IMR-90 (cell line): ENCODE measurements around the gene PCNX2. TPM values are rescaled to one million over a fixed set of nuclear protein-coding genes. Genes with fewer than 3 reads are reported as not detected.
A peak's percentile ranks its signal among the peaks of the same experiment; 100 is the strongest.

Experiments
- ATAC-seq: fragments of 200-7000 bp; cut with Tn5 transposase; 2 replicates; pipeline ENCODE4 v1.9.1; 2020; ENCODE audit warnings: low read depth, mild to moderate bottlenecking, moderate library complexity
- BruUV-seq: library from RNA; stranded (reverse); fragments of 400-500 nt; replicated peaks from 2 replicates; lab custom pipeline; 2021; lab: Mats Ljungman, UMichigan
- CTCF ChIA-PET: fragments of 300-600 bp; formaldehyde crosslinking; extraction: SDS; loops from one replicate; lab custom pipeline; 2021; ENCODE audit warnings: antibody characterized with exemption; lab: Yijun Ruan, JAX
- POLR2A ChIA-PET: fragments of 300-600 bp; sonication (Branson Sonifier 250); formaldehyde crosslinking; loops from one replicate; lab custom pipeline; 2022; ENCODE audit warnings: antibody characterized with exemption; ENCODE audit not compliant: unreplicated experiment; lab: Charles Lee
- DNase-seq: peaks from one replicate; pipeline ENCODE4 v3.0.0; 2013
- H2AFZ ChIP-seq: replicated peaks from 2 replicates; pipeline ENCODE3; 2013; ENCODE audit warnings: low read length, mild to moderate bottlenecking; ENCODE audit not compliant: poor library complexity
- H2AK5ac ChIP-seq: 2 replicates; pipeline ENCODE4 v1.6.1; 2013; ENCODE audit warnings: low read depth, low read length, inconsistent platforms
- H2AK9ac ChIP-seq: replicated peaks from 2 replicates; pipeline ENCODE3; 2013; ENCODE audit warnings: mild to moderate bottlenecking, low read depth, low read length, moderate library complexity; ENCODE audit not compliant: poor library complexity
- H2BK120ac ChIP-seq: 2 replicates; pipeline ENCODE4 v1.6.1; 2013; ENCODE audit warnings: low read depth, low read length, inconsistent platforms
- H2BK15ac ChIP-seq: 3 replicates; pipeline ENCODE4 v1.6.1; 2013; ENCODE audit warnings: low read depth, low read length, inconsistent platforms
- H2BK20ac ChIP-seq: 2 replicates; pipeline ENCODE4 v1.6.1; 2013; ENCODE audit warnings: low read depth, mild to moderate bottlenecking, inconsistent platforms, low read length, moderate library complexity
- H2BK5ac ChIP-seq: 2 replicates; pipeline ENCODE4 v1.6.1; 2013; ENCODE audit warnings: mild to moderate bottlenecking, low read depth, low read length, inconsistent platforms; ENCODE audit not compliant: poor library complexity, severe bottlenecking
- H3K14ac ChIP-seq: replicated peaks from 2 replicates; pipeline ENCODE4 v1.6.1; 2013; ENCODE audit warnings: low read depth, low read length, inconsistent platforms
- H3K18ac ChIP-seq: 2 replicates; pipeline ENCODE4 v1.6.1; 2013; ENCODE audit warnings: low read depth, low read length, control low read depth
- H3K23ac ChIP-seq: 2 replicates; pipeline ENCODE4 v1.6.1; 2013; ENCODE audit warnings: low read depth, low read length, inconsistent platforms
- H3K27ac ChIP-seq: 2 replicates; pipeline ENCODE4 v1.5.1; 2013; ENCODE audit warnings: mild to moderate bottlenecking, control low read depth, low read length; ENCODE audit not compliant: insufficient read depth
- H3K27me3 ChIP-seq: 2 replicates; pipeline ENCODE4 v1.6.1; 2013; ENCODE audit warnings: low read length; ENCODE audit not compliant: control insufficient read depth, insufficient read depth
- H3K36me3 ChIP-seq: 2 replicates; pipeline ENCODE4 v1.6.1; 2013; ENCODE audit warnings: low read length, mixed read lengths; ENCODE audit not compliant: control insufficient read depth, insufficient read depth
- H3K4ac ChIP-seq: 2 replicates; pipeline ENCODE4 v1.6.1; 2013; ENCODE audit warnings: low read depth, low read length, inconsistent platforms
- H3K4me1 ChIP-seq: 2 replicates; pipeline ENCODE4 v1.6.1; 2013; ENCODE audit warnings: low read length, mixed read lengths; ENCODE audit not compliant: control insufficient read depth, insufficient read depth
- H3K4me2 ChIP-seq: 2 replicates; pipeline ENCODE4 v1.6.1; 2013; ENCODE audit warnings: low read depth, mild to moderate bottlenecking, control low read depth, low read length, moderate library complexity
- H3K4me3 ChIP-seq: 2 replicates; pipeline ENCODE4 v1.5.1; 2013; ENCODE audit warnings: low read depth, mild to moderate bottlenecking, control low read depth, low read length, moderate library complexity; ENCODE audit not compliant: insufficient read depth
- H3K56ac ChIP-seq: 2 replicates; pipeline ENCODE4 v1.6.1; 2013; ENCODE audit warnings: low read length, inconsistent platforms; ENCODE audit not compliant: insufficient read depth; ENCODE audit errors: extremely low read depth
- H3K79me1 ChIP-seq, 2 experiments: 2 replicates each; pipeline ENCODE4 v1.6.1; 2013; ENCODE audit warnings: low read length in 2 of 2, inconsistent platforms in 1 of 2, low read depth in 1 of 2
- H3K9ac ChIP-seq: 2 replicates; pipeline ENCODE4 v1.6.1; 2013; ENCODE audit warnings: low read depth, low read length, control low read depth
- H3K9me1 ChIP-seq: 2 replicates; pipeline ENCODE4 v1.6.1; 2013; ENCODE audit warnings: low read length, inconsistent platforms; ENCODE audit not compliant: insufficient read depth
- H3K9me3 ChIP-seq: 2 replicates; pipeline ENCODE4 v1.6.1; 2013; ENCODE audit warnings: low read length; ENCODE audit not compliant: control insufficient read depth, insufficient read depth
- H4K20me1 ChIP-seq: 2 replicates; pipeline ENCODE4 v1.6.1; 2013; ENCODE audit warnings: low read length, inconsistent platforms; ENCODE audit not compliant: insufficient read depth
- H4K5ac ChIP-seq: 2 replicates; pipeline ENCODE4 v1.6.1; 2013; ENCODE audit warnings: mild to moderate bottlenecking, low read depth, low read length, control low read depth
- H4K8ac ChIP-seq, 2 experiments: 2 replicates each; pipeline ENCODE4 v1.6.1; 2013; ENCODE audit warnings: low read depth in 2 of 2, low read length in 2 of 2, control low read depth in 1 of 2, inconsistent platforms in 1 of 2
- H4K91ac ChIP-seq: 2 replicates; pipeline ENCODE4 v1.6.1; 2013; ENCODE audit warnings: low read depth, low read length, inconsistent platforms; ENCODE audit not compliant: insufficient read depth
- BHLHE40 ChIP-seq: fragments of 150-350 bp; IDR thresholded peaks from 2 replicates; pipeline ENCODE4 v1.6.1; 2016; ENCODE audit warnings: mild to moderate bottlenecking, low read depth, low read length
- CEBPB ChIP-seq: IDR thresholded peaks from 2 replicates; pipeline ENCODE4 v1.6.1; 2012; ENCODE audit warnings: low read depth, low read length, improper control_type of control experiment
- CHD1 ChIP-seq: IDR thresholded peaks from 2 replicates; pipeline ENCODE4 v1.6.1; 2012; ENCODE audit warnings: low read depth, low read length, improper control_type of control experiment
- CTCF ChIP-seq: conservative IDR thresholded peaks from 2 replicates; pipeline ENCODE4 v1.5.1; 2012; ENCODE audit warnings: mild to moderate bottlenecking, low read depth, low read length, improper control_type of control experiment
- ELK1 ChIP-seq: fragments of 150-350 bp; IDR thresholded peaks from 2 replicates; pipeline ENCODE4 v1.6.1; 2016; ENCODE audit warnings: low read depth, mild to moderate bottlenecking, low read length, moderate library complexity, borderline replicate concordance
- FOS ChIP-seq: fragments of 150-350 bp; IDR thresholded peaks from 2 replicates; pipeline ENCODE4 v1.6.1; 2016; ENCODE audit warnings: low read depth, low read length
- MAFK ChIP-seq: IDR thresholded peaks from 2 replicates; pipeline ENCODE4 v1.6.1; 2012; ENCODE audit warnings: low read depth, low read length, improper control_type of control experiment
- MAZ ChIP-seq: IDR thresholded peaks from 2 replicates; pipeline ENCODE4 v1.6.1; 2012; ENCODE audit warnings: low read depth, mild to moderate bottlenecking, low read length, improper control_type of control experiment, moderate library complexity, borderline replicate concordance
- MXI1 ChIP-seq: IDR thresholded peaks from 2 replicates; pipeline ENCODE4 v1.6.1; 2012; ENCODE audit warnings: low read depth, mild to moderate bottlenecking, low read length, moderate library complexity, borderline replicate concordance
- NFE2L2 ChIP-seq: fragments of 150-350 bp; IDR thresholded peaks from 2 replicates; pipeline ENCODE4 v1.6.1; 2016; ENCODE audit warnings: low read depth, mild to moderate bottlenecking, low read length
- POLR2A ChIP-seq: IDR thresholded peaks from 2 replicates; pipeline ENCODE4 v1.6.1; 2012; ENCODE audit warnings: mild to moderate bottlenecking, low read depth, low read length
- RAD21 ChIP-seq: IDR thresholded peaks from 2 replicates; pipeline ENCODE4 v1.6.1; 2012; ENCODE audit warnings: low read length, improper control_type of control experiment
- RCOR1 ChIP-seq: IDR thresholded peaks from 2 replicates; pipeline ENCODE4 v1.6.1; 2012; ENCODE audit warnings: mild to moderate bottlenecking, low read length, improper control_type of control experiment; ENCODE audit not compliant: insufficient replicate concordance
- RFX5 ChIP-seq: IDR thresholded peaks from 2 replicates; pipeline ENCODE4 v1.8.0; 2012; ENCODE audit warnings: low read depth, mild to moderate bottlenecking, low read length, moderate library complexity
- SMC3 ChIP-seq: fragments of 150-350 bp; IDR thresholded peaks from 2 replicates; pipeline ENCODE4 v1.6.1; 2016; ENCODE audit warnings: low read depth, mild to moderate bottlenecking, antibody characterized with exemption, low read length, moderate library complexity
- USF2 ChIP-seq: fragments of 150-350 bp; IDR thresholded peaks from 2 replicates; pipeline ENCODE4 v1.6.1; 2017; ENCODE audit warnings: mild to moderate bottlenecking, antibody characterized with exemption, low read length, low read depth
- WGBS, 2 experiments: methylation state at CpG; one replicate each; pipeline versions ENCODE4 v1.1.5 to v1.1.7; 2013; ENCODE audit warnings: missing lambda C conversion rate in 2 of 2; ENCODE audit not compliant: insufficient read length in 1 of 2; ENCODE audit errors: extremely low coverage in 2 of 2; 5-methylcytosine and 5-hydroxymethylcytosine counted together
- dilution Hi-C: fragments of 300-500 bp; cut with HindIII; formaldehyde crosslinking; loops from one replicate; pipeline ENCODE4 v1.14.3; 2018; ENCODE audit warnings: low sequenced_read_pairs; ENCODE audit not compliant: unreplicated experiment
- in situ Hi-C: fragments of 300-500 bp; cut with MboI; formaldehyde crosslinking; loops from 3 replicates; pipeline ENCODE4 v1.14.3; 2019; ENCODE audit warnings: low sequenced_read_pairs, inconsistent platforms, mixed read lengths
- intact Hi-C: fragments of 100-400 bp; cut with micrococcal nuclease; formaldehyde crosslinking; loops from 2 replicates; pipeline ENCODE4 v1.10.0; 2022
- polyA plus RNA-seq, 3 experiments: library from polyadenylated mRNA; depleted of rRNA; stranded (reverse); fragments of >200 nt; gene quantifications; 2 replicates each; pipeline ENCODE4 v1.2.3, GENCODE V29; 2012; ENCODE audit warnings: low replicate concordance in 1 of 3
- total RNA-seq: library from RNA; depleted of rRNA; stranded (reverse); fragments of >200 nt; gene quantifications from 2 replicates; pipeline ENCODE4 v1.2.3, GENCODE V29; 2012

Gene PCNX2
- total and polyA plus RNA-seq, 2 of the 4 experiments (the other 2 are of a cell fraction), result 15.9 to 22.6 TPM

GRCh38 chr1:233019083-233019482 is 276.4 kb downstream of the PCNX2 start:
- Histone ChIP-seq H3K4ac (peak overlapping the region; percentile 90), H3K9ac (no peak overlapping the region), H3K14ac (peak overlapping the region; percentile 49; the same call in 1 of the 2 replicates), H3K36me3 (peaks cover 3% of the 10 kb centered on the region; the same call in 1 of the 2 replicates), H4K5ac (peak overlapping the region; percentile 71), H2BK20ac (peak overlapping the region; percentile 91), H2BK120ac (peak overlapping the region; percentile 88), H3K79me1 (no peaks in the 10 kb centered on the region), H3K4me1 (peaks cover 18% of the 10 kb centered on the region), H3K56ac (no peak overlapping the region), H2AFZ (no peak overlapping the region), H4K8ac (peak overlapping the region; percentile 31 to 54; a peak in 2 of 4 replicates), H3K4me3 (no peak overlapping the region), H2BK5ac (no peak overlapping the region), H2BK15ac (peak overlapping the region; percentile 66; the same call in 2 of the 3 replicates), H2AK9ac (peak overlapping the region; percentile 79), H3K4me2 (no peak overlapping the region), H3K9me1 (peaks cover 12% of the 10 kb centered on the region; the same call in 1 of the 2 replicates), H3K27me3 (no peaks in the 10 kb centered on the region), H4K91ac (peak overlapping the region; percentile 87), H3K23ac (peak overlapping the region; percentile 44; the same call in 1 of the 2 replicates), H3K9me3 (no peaks in the 10 kb centered on the region), H4K20me1 (no peaks in the 10 kb centered on the region), H2AK5ac (peak overlapping the region; percentile 96), H3K27ac (peak overlapping the region; percentile 95; the same call in 1 of the 2 replicates), H3K18ac (peak overlapping the region; percentile 95)
- no TSS peak for BruUV-seq
- ATAC-seq (no peak), DNase-seq (no peak)
- in situ Hi-C loops, result no loop called here
- TF ChIP-seq RCOR1, result no peak
- TF ChIP-seq MXI1, result no peak
- no peak for TF ChIP-seq CTCF
- TF ChIP-seq RAD21, result no peak
- TF ChIP-seq SMC3, result no peak
- no peak for TF ChIP-seq MAFK
- TF ChIP-seq POLR2A, result no peak
- no peak for TF ChIP-seq CEBPB
- TF ChIP-seq BHLHE40, result no peak
- TF ChIP-seq ELK1, result no peak
- TF ChIP-seq FOS, result no peak
- no peak for TF ChIP-seq RFX5
- TF ChIP-seq USF2, result no peak
- TF ChIP-seq CHD1, result no peak
- TF ChIP-seq NFE2L2, result no peak
- no peak for TF ChIP-seq MAZ
- intact Hi-C loops, result loop anchor here (5.0 kb wide), 1 partner anchor 93 kb away; no protein-coding TSS in a partner anchor
- 100% methylated on average over 1 of the region's 3 CpGs; no CpG with 5 or more reads in 1 of the 2 experiments for WGBS, 2 experiments
- dilution Hi-C loops, result no loop called here
- POLR2A ChIA-PET, result no interaction called here
- CTCF ChIA-PET, result no interaction called here
